ENCODE data around the gene ZXDC.

The ZXDC gene

GRCh38 chr3:126512026-126512425, 36.3 kb upstream of the ZXDC start:
- DNase-seq (ENCODE audit: low spot score) = no peak

- DNase-seq (ENCODE audit: low spot score) = no peak
Observed at GRCh38 chr3:126511291-126511690, 35.6 kb upstream of the ZXDC start.

GRCh38 chr3:126510308-126510910, 34.7 kb upstream of the ZXDC start:
- DNase-seq (ENCODE audit: low spot score) = no peak

DNA sequence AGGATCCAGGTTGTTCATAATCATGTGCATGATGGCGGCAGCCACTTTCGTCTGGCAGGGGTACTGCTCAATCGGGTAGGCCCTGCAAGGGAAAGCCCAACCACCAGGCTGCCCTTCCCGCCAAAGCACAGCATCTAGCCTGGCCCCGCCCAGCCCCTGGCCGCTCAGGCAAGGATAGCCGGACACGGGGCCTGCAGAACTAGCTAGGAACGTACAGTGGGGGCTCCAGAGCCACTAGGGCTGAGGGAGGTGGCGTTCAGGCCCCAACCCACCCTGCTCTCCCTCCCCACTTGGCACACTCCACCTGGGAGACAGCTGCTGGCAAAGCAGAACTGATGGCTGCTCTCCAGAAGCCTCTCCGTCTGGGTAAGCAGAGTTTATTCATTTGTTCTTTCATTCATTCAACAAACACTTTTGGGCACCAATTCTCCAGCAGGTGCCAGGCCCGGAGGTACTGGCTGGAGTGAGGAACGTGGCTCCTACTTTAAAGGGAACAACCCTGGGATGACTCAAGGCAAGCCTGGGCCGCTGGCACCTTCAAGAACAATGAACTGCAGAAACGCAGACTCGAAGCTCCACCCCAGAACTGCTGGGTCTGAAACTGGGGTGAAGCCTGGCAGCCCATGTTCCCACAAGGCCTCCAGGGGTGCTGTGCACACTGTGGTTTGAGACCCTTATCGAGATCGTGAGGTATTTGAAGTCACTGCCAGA, 34.1 kb upstream of the ZXDC start:
- no peak for DNase-seq (ENCODE audit: low spot score)

- no peak for DNase-seq (ENCODE audit: low spot score)
Observed at GRCh38 chr3:126508564-126508964, 32.9 kb upstream of the ZXDC start.

- DNase-seq (ENCODE audit: low spot score) = no peak
Observed at GRCh38 chr3:126507886-126508285, 32.2 kb upstream of the ZXDC start.

GRCh38 chr3:126503701-126504100, 28.0 kb upstream of the ZXDC start:
- no peak for DNase-seq (ENCODE audit: low spot score)

GRCh38 chr3:126502656-126503055, 27.0 kb upstream of the ZXDC start:
- no peak for DNase-seq (ENCODE audit: low spot score)

GRCh38 chr3:126501736-126502135, 26.0 kb upstream of the ZXDC start:
- DNase-seq (ENCODE audit: low spot score) = no peak

DNA sequence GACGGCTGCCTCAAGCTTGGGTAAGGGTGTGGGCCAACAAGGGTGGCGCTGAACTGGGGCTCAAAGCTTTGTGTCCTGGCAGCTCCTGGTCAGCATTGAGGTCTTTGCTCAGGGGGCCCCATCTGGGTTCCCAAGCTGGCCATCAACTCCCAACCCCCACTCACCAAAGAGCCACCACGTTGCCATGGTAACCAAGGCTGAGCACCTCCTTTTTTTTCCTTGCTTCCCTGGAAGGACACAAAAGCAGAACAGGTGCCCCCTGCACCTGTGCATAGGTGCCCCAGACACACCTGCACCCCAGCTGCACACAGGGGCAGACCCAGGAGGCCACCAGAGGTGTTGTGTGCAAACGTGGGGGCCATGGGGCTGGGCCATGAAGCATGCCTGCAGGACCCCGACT, 25.4 kb upstream of the ZXDC start:
- no peak for DNase-seq (ENCODE audit: low spot score)

DNA sequence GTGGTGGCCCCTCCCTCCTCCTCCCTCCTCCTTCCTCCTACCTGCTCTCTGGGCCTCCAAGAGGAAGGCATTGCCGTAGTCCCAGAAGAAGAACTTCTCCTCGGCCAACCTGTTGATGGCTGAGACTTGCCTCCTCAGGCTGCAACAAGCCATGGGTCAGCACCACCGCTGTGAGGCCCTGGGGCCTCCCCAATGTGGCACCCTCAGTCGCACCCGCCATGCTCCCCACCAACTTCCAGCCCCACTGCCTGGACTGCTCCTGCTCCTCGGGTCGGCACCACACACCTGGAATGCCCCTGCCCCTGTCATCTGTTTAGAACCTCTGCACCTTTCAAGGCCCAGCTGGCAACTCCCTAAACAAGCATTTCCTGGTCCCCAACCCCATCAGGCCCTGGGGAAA, 24.3 kb upstream of the ZXDC start:
- DNase-seq (ENCODE audit: low spot score) = no peak

DNA sequence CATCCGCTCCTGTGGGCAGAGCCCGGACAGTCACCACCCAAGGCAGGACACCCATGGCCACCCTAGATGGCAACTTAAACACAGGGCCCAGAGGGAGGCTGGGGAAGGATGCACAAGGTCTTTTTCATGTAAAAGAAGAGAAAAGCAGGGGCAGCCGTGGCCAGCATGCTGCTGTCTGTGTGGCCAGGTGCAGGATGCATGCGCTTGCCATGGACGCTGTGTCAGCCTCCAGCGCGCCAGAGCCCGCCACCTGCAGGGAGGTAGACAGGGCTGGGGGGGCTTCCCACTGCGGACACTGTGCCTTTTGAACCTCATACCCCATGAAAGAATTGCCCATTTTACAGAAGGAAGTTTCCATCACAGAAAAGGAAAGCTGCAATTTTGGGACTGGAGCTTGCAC, 23.7 kb upstream of the ZXDC start:
- no peak for DNase-seq (ENCODE audit: low spot score)

GRCh38 chr3:126498929-126499328, 23.2 kb upstream of the ZXDC start:
- DNase-seq (ENCODE audit: low spot score) = no peak

- DNase-seq (ENCODE audit: low spot score) = no peak
Observed at GRCh38 chr3:126498461-126498860, 22.8 kb upstream of the ZXDC start.

GRCh38 chr3:126497956-126498355, 22.3 kb upstream of the ZXDC start:
- DNase-seq (ENCODE audit: low spot score) = no peak

DNA sequence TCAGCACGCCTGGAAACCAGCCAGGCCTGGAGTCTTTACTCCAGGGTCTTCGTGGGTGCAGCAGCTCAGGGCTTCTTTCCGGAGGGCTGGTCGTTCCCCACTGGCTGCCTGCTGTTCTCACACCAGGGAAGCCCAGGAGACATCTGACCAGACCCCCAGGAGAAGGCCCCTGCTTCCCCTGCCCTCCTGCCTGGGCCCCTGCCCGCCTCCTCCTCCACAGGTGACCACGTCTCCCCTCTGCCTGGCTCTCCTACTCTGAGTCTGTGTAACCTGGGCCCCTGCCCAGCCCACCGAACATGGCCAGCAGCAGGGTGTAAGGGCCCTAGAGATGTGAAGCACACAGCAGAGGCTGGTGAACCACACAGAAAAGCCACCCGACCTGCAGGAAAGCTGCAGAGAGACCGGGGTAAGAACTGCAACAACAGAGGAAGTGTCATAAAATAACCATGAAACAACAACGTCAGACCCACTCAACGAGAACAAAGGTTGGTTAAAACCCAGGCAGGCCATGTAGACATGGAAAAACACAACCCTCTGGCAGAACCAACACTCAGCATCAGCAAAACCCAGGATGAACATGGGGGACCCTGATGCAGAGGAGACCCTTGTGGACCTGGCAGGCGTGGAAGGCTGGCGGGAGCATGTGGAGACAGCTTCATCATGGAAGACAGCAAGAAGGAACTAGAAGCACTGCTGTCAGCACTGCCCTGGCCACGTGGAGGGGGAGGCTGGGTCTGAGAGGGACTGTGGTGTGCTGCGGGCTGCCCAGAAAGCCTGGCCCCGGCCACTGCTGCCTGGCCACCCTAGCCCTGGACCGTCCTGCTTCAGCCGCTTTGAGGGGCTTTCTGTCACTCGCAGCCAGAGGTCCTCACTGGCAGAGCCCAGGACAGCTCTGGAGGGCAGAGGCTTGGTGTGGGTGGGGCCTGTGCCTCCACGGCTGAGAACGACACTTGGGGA, 21.5 kb upstream of the ZXDC start:
- DNase-seq (ENCODE audit: low spot score) = no peak

DNA sequence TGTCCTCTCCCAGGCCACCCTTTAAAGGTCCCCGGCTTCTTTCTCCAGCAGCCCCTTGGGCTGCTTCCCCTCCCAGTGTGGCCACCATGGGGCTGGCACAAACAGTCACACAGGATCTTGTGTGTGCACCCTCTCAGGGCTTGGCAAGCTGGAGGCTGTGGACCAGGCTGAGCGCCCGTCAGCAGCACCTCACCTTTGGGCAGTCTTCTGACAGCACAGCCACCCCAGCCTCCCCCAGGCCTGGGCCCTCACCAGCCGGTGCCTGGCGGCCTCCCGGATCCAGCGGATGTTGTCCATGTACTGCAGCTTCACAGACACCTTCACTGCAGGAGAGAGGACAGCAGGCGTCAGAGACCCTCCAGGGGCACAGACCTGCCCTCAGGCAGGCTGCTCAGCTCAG, 20.1 kb upstream of the ZXDC start:
- DNase-seq (ENCODE audit: low spot score) = no peak

- no peak for DNase-seq (ENCODE audit: low spot score)
Observed at GRCh38 chr3:126494970-126495230, 19.2 kb upstream of the ZXDC start.

- no peak for DNase-seq (ENCODE audit: low spot score)
Observed at GRCh38 chr3:126494204-126494969, 18.7 kb upstream of the ZXDC start.

DNA sequence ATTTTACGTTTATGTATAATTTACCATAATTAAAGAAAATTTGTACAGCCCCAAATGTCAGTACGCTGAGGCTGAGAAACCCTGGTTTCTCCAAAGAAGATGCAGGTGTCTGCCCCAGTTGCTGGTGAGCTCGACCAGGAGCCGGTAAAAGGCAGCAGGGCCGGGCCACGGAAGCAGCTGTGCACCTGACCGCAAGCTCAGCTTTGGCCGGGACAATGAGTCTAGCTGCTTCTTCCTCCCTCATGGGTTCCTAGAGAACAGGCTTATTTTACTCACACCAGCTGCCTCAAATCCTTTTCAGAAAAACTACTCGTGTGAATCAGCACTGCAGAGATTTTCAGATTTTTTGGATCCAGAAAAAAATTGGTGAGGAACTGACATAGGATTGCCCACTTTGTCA, 18.0 kb upstream of the ZXDC start:
- DNase-seq (ENCODE audit: low spot score) = no peak

GRCh38 chr3:126493051-126493450, 17.4 kb upstream of the ZXDC start:
- no peak for DNase-seq (ENCODE audit: low spot score)

DNA sequence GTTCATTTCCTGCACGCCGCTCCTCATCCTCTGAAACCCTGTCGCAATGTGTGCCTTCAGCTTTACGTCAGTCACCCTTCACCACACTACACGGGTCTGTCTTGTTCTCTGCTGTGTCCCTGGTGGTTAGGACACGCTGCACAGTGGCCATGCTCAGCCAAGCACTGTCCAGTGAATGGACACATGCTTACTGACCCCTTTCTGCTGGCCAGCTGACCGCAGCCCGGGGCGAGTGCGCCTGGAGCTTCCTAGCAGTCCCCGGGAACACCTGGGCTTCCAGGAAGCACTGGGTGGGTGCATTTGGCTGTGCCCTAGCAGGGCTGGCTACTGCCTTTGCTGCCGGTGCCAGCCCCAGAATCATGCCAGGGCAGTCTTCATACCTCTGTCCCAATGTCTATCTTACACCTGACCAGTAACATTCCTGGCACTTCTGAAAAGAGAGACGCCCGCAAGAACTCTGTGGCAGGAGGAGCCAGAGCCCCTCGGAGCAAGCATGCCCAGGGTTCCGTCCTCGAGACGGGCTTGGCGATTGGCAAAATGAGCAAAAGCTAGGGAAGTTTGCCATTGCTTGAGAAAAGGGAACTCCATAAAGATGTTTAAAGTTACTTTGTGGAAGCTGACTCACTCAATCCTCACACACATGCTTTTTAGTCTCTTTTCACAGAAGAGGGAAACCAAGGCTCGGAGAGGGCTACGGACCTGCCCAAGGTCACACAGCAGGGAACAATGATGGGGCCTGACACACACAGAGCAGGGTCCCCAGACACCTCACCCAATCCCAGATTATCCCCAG, 15.7 kb upstream of the ZXDC start:
- DNase-seq (ENCODE audit: low spot score) = no peak

Measured in HuH-7 (cell line).